Measurements from ENCODE around the gene PHAX.
A peak's percentile ranks its signal among the peaks of the same experiment; 100 is the strongest.
"Not testable (repeated sequence)": the region's sequence is repeated elsewhere in the genome, so short reads cannot be mapped to it uniquely, and the experiment has no call there.

The PHAX gene

GRCh38 chr5:126605525-126605924, 4.8 kb downstream of the PHAX start:
- no peak for DNase-seq (ENCODE audit: low spot score)

DNA sequence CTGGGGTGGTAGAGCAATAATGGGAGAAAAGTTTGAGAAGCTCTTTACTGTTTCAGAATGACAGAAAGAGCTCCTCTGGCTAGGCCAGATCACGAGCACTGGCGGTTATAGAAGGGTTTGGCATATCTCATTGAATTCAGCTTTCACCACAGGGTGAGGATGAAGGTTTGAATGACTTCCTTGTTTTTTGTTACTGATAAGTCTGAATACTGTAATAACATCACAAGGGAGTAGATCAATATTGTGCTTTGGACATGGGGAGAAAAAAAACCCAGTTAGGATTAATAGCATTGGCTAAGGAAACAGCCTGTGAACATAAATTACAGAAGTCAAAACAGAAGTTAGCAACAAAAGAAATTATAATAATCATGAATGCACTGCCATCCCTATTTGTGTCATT, 9.4 kb downstream of the PHAX start:
- DNase-seq (ENCODE audit: low spot score): no peak

DNA sequence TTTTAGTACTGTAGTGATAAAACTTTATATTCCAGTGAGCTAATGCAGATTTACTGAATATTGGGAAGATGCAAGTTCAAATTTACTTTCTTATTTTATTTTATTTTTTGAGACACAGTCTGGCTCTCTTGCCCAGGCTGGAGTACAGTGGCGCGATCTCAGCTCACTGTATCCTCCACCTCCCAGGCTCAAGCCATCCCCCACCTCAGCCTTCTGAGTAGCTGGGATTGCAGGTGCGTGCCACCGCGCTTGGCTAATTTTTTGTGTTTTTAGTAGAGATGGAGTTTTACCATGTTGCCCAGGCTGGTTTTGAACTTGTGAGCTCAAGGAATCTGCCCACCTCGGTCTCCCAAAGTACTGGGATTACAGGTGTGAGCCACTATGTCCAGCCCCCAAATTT, 9.9 kb downstream of the PHAX start:
- no peak for DNase-seq (ENCODE audit: low spot score)

GRCh38 chr5:126613941-126614592, 13.3 kb downstream of the PHAX start:
- DNase-seq (ENCODE audit: low spot score): no peak

GRCh38 chr5:126615286-126615685, 14.5 kb downstream of the PHAX start:
- no peak for DNase-seq (ENCODE audit: low spot score)

DNA sequence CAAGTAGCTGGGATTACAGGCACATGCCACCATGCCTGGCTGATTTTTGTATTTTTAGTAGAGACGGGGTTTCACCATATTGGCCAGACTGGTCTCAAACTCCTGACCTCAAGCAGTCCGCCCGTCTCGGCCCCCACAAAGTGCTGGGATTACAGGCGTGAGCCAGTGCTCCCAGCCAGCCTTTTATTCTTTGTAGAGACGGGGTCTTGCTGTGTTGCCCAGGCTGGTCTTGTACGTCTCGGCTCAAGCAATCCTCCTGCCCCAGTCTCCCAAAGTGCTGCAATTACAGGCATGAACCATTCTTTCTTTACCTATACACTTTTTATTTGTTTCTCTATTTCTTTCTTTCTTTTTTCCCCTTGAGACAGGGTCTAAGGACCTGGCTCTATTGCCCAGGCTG, 16.9 kb downstream of the PHAX start:
- DNase-seq (ENCODE audit: low spot score): not testable (repeated sequence)

- no peak for DNase-seq (ENCODE audit: low spot score)
Measured at GRCh38 chr5:126619781-126620180, 19.0 kb downstream of the PHAX start.

DNA sequence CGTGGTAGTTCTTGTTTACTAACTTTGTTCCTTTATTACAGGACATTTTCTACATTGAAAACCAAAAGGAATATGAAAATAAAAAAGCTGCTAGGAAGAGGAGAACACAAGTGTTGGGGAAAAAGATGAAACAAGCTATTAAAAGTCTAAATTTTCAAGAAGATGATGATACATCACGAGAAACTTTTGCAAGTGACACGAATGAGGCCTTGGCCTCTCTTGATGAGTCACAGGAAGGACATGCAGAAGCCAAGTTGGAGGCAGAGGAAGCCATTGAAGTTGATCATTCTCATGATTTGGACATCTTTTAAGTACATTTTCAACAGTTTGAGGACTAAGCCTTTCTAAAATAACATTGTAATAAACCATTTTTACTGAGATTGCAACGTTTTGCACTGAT, 23.8 kb downstream of the PHAX start:
- DNase-seq (ENCODE audit: low spot score): no peak

DNA sequence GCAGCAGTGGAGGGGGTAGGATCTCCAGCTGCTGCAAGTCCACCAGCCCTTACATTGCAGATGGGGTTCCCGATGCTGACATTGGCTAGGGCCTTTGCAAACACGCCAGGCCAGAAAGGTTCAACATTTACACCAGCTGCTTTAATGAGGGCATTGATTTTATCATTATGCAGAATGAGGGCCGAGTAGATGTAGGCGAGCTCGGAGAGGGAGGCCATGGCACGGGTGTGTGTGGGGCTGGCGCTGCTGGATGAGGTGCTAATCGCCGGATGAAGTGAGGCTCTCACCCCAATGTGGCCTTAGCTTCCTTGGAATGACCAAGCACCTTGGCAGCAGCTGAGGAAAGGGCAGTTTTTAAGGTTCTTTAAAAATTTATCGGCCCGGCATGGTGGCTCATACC, 27.4 kb downstream of the PHAX start:
- no peak for DNase-seq (ENCODE audit: low spot score)

GRCh38 chr5:126631920-126632319, 31.2 kb downstream of the PHAX start:
- no peak for DNase-seq (ENCODE audit: low spot score)

DNA sequence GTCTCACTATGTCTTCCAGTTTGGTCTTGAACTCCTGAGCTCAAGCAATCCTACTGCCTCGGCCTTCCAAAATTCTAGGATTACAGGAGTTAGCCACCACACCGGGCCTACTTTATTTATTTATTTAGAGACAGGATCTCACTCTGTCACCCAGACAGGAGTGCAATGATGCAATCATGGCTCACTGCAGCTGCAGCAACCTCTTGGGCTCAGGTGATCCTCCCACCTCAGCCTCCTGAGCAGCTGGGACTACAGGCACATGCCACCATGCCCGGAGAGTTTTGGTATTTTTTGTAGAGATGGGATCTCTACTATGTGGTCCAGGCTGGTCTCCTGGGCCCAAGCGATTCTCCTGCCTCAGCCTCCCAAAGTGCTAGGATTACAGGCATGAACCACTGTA, 32.8 kb downstream of the PHAX start:
- DNase-seq (ENCODE audit: low spot score): no peak

DNA sequence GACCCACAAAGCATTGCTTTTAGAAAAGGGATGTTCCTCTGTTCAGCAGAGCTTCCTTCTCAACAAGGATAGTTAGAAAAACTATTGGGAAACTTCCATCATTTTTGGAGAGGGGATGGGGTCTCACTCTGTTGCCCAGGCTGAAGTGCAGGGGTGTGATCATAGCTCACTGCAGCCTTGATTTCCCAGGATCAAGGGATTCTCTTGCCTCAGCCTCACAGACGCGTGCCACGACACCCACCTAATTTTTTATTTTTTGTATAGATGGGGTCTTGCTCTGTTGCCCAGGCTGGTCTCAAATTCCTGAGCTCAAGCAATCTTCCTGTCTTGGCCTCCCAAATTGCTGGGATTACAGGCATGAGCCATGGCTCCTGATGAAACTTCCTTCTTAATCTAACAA, 34.8 kb downstream of the PHAX start:
- no peak for DNase-seq (ENCODE audit: low spot score)

GRCh38 chr5:126636956-126637355, 36.2 kb downstream of the PHAX start:
- no peak for DNase-seq (ENCODE audit: low spot score)

DNA sequence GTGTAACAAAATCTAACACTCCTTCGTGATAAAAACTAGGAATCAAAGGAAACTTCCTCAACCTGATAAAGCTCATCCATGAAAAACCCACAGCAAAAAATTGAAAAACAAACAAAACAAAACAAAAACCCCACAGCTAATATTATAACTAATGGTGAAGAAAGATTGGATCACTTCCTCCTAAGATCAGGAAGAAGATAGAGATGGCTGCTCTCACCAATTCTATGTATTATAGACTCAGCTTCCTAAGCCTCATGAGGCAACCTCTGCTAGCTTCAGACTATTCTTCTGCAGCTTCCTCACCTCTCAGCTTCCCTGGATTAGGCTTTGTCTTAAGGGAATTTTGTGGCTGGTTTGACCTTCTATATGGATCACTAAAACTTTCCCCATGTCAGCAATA, 40.1 kb downstream of the PHAX start:
- no peak for DNase-seq (ENCODE audit: low spot score)

- no peak for DNase-seq (ENCODE audit: low spot score)
Measured at GRCh38 chr5:126641387-126641786, 40.6 kb downstream of the PHAX start.

- no peak for DNase-seq (ENCODE audit: low spot score)
Measured at GRCh38 chr5:126645132-126645531, 44.4 kb downstream of the PHAX start.

DNA sequence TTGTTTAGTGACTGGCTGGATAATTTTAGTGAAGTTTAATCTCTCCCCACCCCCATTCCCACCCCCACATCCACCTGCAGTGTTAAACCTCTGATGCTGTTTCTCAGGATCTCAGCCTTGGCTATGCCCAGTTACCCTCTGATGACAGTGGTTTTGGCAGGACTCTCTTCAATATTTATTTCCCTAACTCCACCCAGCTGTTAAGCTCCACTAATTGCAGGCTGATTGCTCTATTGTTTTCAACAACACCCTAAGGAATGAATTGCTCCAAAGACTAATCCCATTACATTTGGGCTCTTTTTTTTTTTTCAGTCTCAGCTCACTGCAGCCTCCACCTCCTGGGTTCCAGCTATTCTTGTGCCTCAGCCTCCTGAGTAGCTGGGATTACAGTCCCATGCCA, 46.3 kb downstream of the PHAX start:
- no peak for DNase-seq (ENCODE audit: low spot score)

DNA sequence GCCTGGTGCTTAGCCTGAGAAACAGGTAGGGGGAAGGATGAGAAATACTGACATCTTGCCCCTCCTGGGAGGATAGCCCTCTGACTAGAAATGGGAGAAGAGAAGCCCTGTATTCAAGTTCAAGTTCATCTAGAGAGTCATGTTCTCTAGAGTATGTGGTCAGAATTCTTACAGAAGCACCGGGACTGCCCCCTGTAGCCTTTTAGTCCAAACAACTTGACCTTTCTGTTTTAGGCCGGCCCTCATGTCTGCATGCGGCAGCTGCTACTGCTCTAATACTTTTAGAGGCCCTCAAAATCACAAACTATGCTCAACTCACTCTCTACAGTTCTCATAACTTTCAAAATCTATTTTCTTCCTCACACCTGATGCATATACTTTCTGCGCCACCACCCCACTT, 47.7 kb downstream of the PHAX start:
- DNase-seq (ENCODE audit: low spot score): no peak

- DNase-seq (ENCODE audit: low spot score): not testable (repeated sequence)
Measured at GRCh38 chr5:126649057-126649456, 48.3 kb downstream of the PHAX start.

DNA sequence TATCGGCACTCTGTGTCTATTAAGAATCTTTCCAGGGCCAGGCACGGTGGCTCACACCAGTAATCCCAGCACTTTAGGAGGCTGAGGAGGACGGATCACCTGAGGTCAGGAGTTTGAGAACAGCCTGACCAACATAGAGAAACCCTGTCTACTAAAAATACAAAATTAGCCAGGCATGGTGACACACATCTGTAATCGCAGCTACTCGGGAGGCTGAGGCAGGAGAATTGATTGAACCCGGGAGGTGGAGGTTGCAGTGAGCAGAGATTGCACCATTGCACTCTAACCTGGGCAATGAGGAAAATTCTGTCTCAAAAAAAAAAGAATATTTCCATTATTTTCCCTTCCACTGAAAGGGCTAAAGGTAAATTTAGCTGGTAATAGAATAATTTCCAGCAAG, 49.0 kb downstream of the PHAX start:
- not testable (repeated sequence) for DNase-seq (ENCODE audit: low spot score)

GRCh38 chr5:126650463-126650862, 49.7 kb downstream of the PHAX start:
- DNase-seq (ENCODE audit: low spot score): no peak

- no peak for DNase-seq (ENCODE audit: low spot score)
Measured at GRCh38 chr5:126651013-126651577, 50.3 kb downstream of the PHAX start.

DNA sequence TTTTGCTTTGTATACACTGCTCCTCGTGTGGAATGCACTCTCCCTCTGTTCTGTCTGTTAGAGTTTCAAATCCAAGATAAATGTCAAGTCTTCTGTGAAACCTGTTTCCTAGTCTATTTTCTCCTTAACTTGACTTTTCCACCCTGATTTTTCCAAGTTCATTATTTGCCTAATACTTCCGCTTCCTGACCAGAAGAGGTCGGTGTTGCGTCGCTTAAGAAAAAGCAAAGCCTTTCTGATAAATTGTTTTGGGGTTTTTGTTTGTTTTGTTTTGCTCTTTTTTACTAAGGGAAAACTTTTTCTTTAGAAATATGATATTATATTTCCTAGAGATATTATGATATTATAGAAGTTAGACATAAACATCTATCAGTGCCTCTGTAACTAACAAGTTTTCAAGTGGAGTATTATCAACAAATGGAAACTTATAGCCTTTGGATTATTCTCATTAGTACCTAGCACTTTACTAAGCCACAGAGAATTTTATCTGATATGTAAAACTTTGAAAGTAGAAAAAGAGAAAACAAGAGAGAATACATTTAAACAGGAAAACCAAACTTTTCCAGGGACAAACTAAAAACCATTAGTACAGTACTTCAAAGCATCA, 55.8 kb downstream of the PHAX start:
- peak; percentile 3 for DNase-seq (ENCODE audit: low spot score)

- no peak for DNase-seq (ENCODE audit: low spot score)
Measured at GRCh38 chr5:126658561-126658960, 57.8 kb downstream of the PHAX start.
